ENCODE results near the gene VASH2. TPM values are rescaled to one million over a fixed set of nuclear protein-coding genes. Genes with fewer than 3 reads are reported as not detected.

Gene VASH2
- total RNA-seq = 0.04 TPM in 1 of 2 replicates, not detected in the other

GRCh38 chr1:212950243-212951125 is at the start of gene VASH2:
VASH2 (plus strand) TSS chr1:212950541; CDS start chr1:212951543, 1,002 bp downstream.

DNA sequence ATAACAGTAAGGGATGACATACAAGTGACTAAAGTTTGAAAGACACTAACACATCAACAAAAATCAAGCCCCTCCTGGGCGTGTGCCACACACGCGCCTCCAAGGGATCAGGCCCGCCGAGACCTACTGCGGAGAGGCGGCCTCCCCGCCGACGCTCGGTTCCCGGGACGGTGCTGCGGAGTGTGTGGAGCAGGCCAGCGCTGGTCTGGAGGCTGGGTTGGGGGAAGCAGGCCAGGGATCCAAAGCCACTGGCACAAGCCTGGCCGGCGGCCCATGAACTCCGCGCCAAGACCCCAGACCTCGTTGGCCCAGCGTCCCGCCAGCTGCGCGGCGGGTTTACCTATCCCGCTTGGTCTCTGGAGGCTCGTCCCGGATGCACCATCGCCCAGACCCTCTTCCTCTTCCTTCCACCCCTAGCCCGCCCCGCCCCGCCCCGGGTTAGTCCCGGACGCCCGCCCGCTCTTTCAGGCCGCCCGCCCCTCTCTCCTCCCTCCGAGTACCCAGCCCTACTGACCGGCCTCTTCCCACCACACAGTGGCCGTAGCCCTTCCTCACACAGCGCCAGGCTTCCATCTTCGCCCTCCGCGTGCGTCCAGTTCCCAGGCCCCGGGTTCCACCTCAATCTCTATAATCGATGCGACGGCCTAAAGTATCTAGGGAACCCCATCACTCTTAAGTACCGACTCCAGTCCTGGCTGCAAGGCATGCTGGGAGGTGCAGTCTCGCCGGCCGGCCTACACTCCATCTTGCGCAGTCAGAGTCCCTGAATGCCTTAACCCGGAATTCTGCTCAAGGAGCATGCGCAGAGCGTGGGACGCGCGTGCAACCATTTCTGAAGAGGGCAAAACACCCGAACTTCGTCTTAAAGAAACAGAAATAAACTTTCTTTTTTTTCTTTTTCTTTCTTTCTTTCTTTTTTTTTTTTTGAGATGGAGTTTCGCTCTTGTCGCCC is 65.0 kb downstream of the VASH2 start, which contains the start of gene ANGEL2:
TSS of gene ANGEL2 (minus strand) at position 769 of the 952 bp plus-strand sequence. CDS start at position 573, 196 bp downstream.

Other genes with a start within 250 kb of the VASH2 start
- gene NSL1, start 158.8 kb upstream of the VASH2 start, total RNA-seq = 15.5 and 25.3 TPM in 2 replicates
- 11.9 and 21.6 TPM in 2 replicates for gene TATDN3, start 158.6 kb upstream of the VASH2 start, total RNA-seq
- not detected in 2 replicates for gene SPATA45, start 102.9 kb upstream of the VASH2 start, total RNA-seq
- 5.8 and 7.4 TPM in 2 replicates for gene FLVCR1, start 92.3 kb upstream of the VASH2 start, total RNA-seq
- 21.9 and 22.0 TPM in 2 replicates for gene ANGEL2, start 65.3 kb downstream of the VASH2 start, total RNA-seq
- gene RPS6KC1, start 100.7 kb downstream of the VASH2 start, total RNA-seq = 11.1 and 15.4 TPM in 2 replicates